Smooth muscle cell (in vitro differentiated cells): ENCODE data around the gene ZNF362. TPM values are rescaled to one million over a fixed set of nuclear protein-coding genes. Genes with fewer than 3 reads are reported as not detected.
A peak's percentile ranks its signal among the peaks of the same experiment; 100 is the strongest.

Experiments
- DNase-seq: peaks from one replicate; lab custom pipeline; 2025; ENCODE audit not compliant: unreplicated experiment; lab: John Stamatoyannopoulos, UW
- H2AFZ ChIP-seq: fragments of 200-600 bp; sonication (generic); 2 replicates; pipeline ENCODE4 v1.6.0; 2016; ENCODE audit warnings: antibody characterized with exemption, low read depth, mild to moderate bottlenecking
- H3F3A ChIP-seq: fragments of 200-600 bp; sonication (generic); 2 replicates; pipeline ENCODE4 v1.6.0; 2017; ENCODE audit warnings: antibody characterized with exemption, low read depth
- H3K27ac ChIP-seq: fragments of 200-600 bp; sonication (generic); 2 replicates; pipeline ENCODE4 v1.5.1; 2016; ENCODE audit warnings: low read depth, mild to moderate bottlenecking
- H3K27me3 ChIP-seq: fragments of 200-600 bp; sonication (generic); 2 replicates; pipeline ENCODE4 v1.6.1; 2016; ENCODE audit warnings: low read depth, mild to moderate bottlenecking
- H3K36me3 ChIP-seq: fragments of 200-600 bp; sonication (generic); 2 replicates; pipeline ENCODE4 v1.5.1; 2016; ENCODE audit warnings: low read depth
- H3K4me1 ChIP-seq: fragments of 200-600 bp; sonication (generic); 2 replicates; pipeline ENCODE4 v1.5.1; 2016; ENCODE audit warnings: low read depth
- H3K4me2 ChIP-seq: fragments of 200-600 bp; sonication (generic); 2 replicates; pipeline ENCODE4 v1.6.0; 2016; ENCODE audit warnings: mild to moderate bottlenecking
- H3K4me3 ChIP-seq: fragments of 200-600 bp; sonication (generic); 2 replicates; pipeline ENCODE4 v1.5.1; 2016; ENCODE audit warnings: mild to moderate bottlenecking
- H3K79me2 ChIP-seq: fragments of 200-600 bp; sonication (generic); 2 replicates; pipeline ENCODE4 v1.6.0; 2016; ENCODE audit warnings: low read depth, mild to moderate bottlenecking
- H3K9ac ChIP-seq: fragments of 200-600 bp; sonication (generic); 2 replicates; pipeline ENCODE4 v1.6.0; 2016; ENCODE audit warnings: low read depth
- H3K9me3 ChIP-seq: fragments of 200-600 bp; sonication (generic); replicated peaks from 2 replicates; pipeline ENCODE4 v1.5.1; 2016; ENCODE audit warnings: low read depth
- H4K20me1 ChIP-seq: fragments of 200-600 bp; sonication (generic); 2 replicates; pipeline ENCODE4 v1.6.0; 2016; ENCODE audit warnings: low read depth
- CTCF ChIP-seq: fragments of 200-600 bp; sonication (generic); IDR thresholded peaks from 2 replicates; pipeline ENCODE4 v1.5.1; 2017; ENCODE audit warnings: borderline replicate concordance, mild to moderate bottlenecking, antibody characterized with exemption; ENCODE audit not compliant: insufficient read depth, poor library complexity, severe bottlenecking
- WGBS: methylation state at CpG from one replicate; pipeline ENCODE4 v1.1.7; 2016; ENCODE audit warnings: low lambda C conversion rate; 5-methylcytosine and 5-hydroxymethylcytosine counted together
- polyA plus RNA-seq: library from polyadenylated mRNA; unstranded; fragments of >200 nt; fragmentation: Nextera tagmentation; extraction: Ambion mirVana; gene quantifications from 2 replicates; pipeline ENCODE4 v1.2.1, GENCODE V29; 2016
- total RNA-seq: library from RNA; depleted of rRNA; stranded (reverse); fragments of >200 nt; gene quantifications from 2 replicates; pipeline ENCODE4 v1.2.3, GENCODE V29; 2014

The ZNF362 gene
- total and polyA plus RNA-seq, 2 experiments from 2014 or later: 30.0 to 38.2 TPM

DNA sequence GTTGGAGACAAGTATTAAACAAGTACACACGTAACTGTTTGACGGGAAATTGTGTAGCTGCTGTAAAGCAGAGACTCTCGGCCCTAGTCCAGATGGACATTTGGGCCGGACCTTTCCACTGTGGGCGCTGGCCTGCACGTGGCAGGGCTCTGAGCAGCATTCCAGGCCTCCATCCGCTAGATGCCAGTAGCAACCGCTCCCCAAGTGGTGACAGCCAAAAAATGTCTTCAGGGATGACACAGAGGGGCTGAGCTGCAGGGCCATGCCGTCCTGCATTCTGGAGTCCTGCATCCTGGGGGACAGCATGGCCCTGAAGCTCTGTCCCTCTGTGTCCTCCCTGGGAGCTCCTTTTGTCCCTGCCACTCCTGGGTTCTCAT is 39.8 kb downstream of the ZNF362 start:
- TF ChIP-seq CTCF: no peak
- H3K27ac ChIP-seq: no peak overlapping the region
- no peaks in the 10 kb centered on the region for H3K27me3 ChIP-seq
- H3K4me2 ChIP-seq: no peak overlapping the region
- no peaks in the 10 kb centered on the region for H3K4me1 ChIP-seq
- over 99% methylated on average over 9 of the region's 9 CpGs for WGBS
- peaks cover 35% of the 10 kb centered on the region for H4K20me1 ChIP-seq
- no peak overlapping the region for H3K4me3 ChIP-seq
- no peak overlapping the region for H3K9ac ChIP-seq
- no peaks in the 10 kb centered on the region for H3K9me3 ChIP-seq
- H2AFZ ChIP-seq: no peak overlapping the region
- H3K79me2 ChIP-seq: no peaks in the 10 kb centered on the region
- no peaks in the 10 kb centered on the region for H3F3A ChIP-seq
- DNase-seq: no peak
- H3K36me3 ChIP-seq: no peaks in the 10 kb centered on the region

GRCh38 chr1:33296824-33297223 is 40.5 kb downstream of the ZNF362 start:
- Histone ChIP-seq H3K4me2 (no peak overlapping the region), H3K4me3 (no peak overlapping the region), H3K27me3 (no peaks in the 10 kb centered on the region), H3K9me3 (no peaks in the 10 kb centered on the region), H3K4me1 (no peaks in the 10 kb centered on the region), H4K20me1 (peaks cover 35% of the 10 kb centered on the region), H3F3A (no peaks in the 10 kb centered on the region), H3K36me3 (no peaks in the 10 kb centered on the region), H3K9ac (no peak overlapping the region), H2AFZ (no peak overlapping the region), H3K27ac (no peak overlapping the region), H3K79me2 (no peaks in the 10 kb centered on the region)
- no peak for DNase-seq
- 83% methylated on average over 4 of the region's 4 CpGs for WGBS
- TF ChIP-seq CTCF: no peak

GRCh38 chr1:33297911-33298622 is 41.8 kb downstream of the ZNF362 start:
- no peak overlapping the region for H3K9ac ChIP-seq
- WGBS: 99% methylated on average over 4 of the region's 4 CpGs
- TF ChIP-seq CTCF: no peak
- no peaks in the 10 kb centered on the region for H3K27me3 ChIP-seq
- DNase-seq: no peak
- no peak overlapping the region for H2AFZ ChIP-seq
- H4K20me1 ChIP-seq: peaks cover 26% of the 10 kb centered on the region
- no peak overlapping the region for H3K4me3 ChIP-seq
- H3K79me2 ChIP-seq: no peaks in the 10 kb centered on the region
- H3K36me3 ChIP-seq: no peaks in the 10 kb centered on the region
- H3K4me1 ChIP-seq: no peaks in the 10 kb centered on the region
- H3K4me2 ChIP-seq: no peak overlapping the region
- H3K27ac ChIP-seq: no peak overlapping the region
- no peaks in the 10 kb centered on the region for H3K9me3 ChIP-seq
- H3F3A ChIP-seq: no peaks in the 10 kb centered on the region

GRCh38 chr1:33298623-33299277 is 42.5 kb downstream of the ZNF362 start:
- Histone ChIP-seq H3K27ac (no peak overlapping the region), H3F3A (no peaks in the 10 kb centered on the region), H3K4me1 (no peaks in the 10 kb centered on the region), H3K4me3 (no peak overlapping the region), H3K9me3 (no peaks in the 10 kb centered on the region), H3K36me3 (no peaks in the 10 kb centered on the region), H3K79me2 (no peaks in the 10 kb centered on the region), H2AFZ (no peak overlapping the region), H3K4me2 (no peak overlapping the region), H3K27me3 (no peaks in the 10 kb centered on the region), H4K20me1 (peaks cover 20% of the 10 kb centered on the region), H3K9ac (no peak overlapping the region)
- TF ChIP-seq CTCF: peak; percentile 74
- 77% methylated on average over 18 of the region's 18 CpGs for WGBS
- peak; percentile 6 for DNase-seq
